Neural crest cell (in vitro differentiated cells): ENCODE measurements around the gene CPN2. TPM values are rescaled to one million over a fixed set of nuclear protein-coding genes. Genes with fewer than 3 reads are reported as not detected.
A peak's percentile ranks its signal among the peaks of the same experiment; 100 is the strongest.

Experiments used
- DNase-seq: peaks from one replicate; pipeline ENCODE4 v3.0.0; 2021; ENCODE audit warnings: low read depth, mixed read lengths, low spot score
- H3K27ac Mint-ChIP-seq: one replicate; pipeline ENCODE4 v1.8.0; 2021; ENCODE audit warnings: mild to moderate bottlenecking, mixed read lengths; ENCODE audit not compliant: unreplicated experiment
- H3K27me3 Mint-ChIP-seq: 2 replicates; pipeline ENCODE4 v1.8.0; 2021; ENCODE audit warnings: low read depth, mild to moderate bottlenecking, mixed read lengths
- H3K36me3 Mint-ChIP-seq: 2 replicates; pipeline ENCODE4 v1.8.0; 2021; ENCODE audit warnings: low read depth, mild to moderate bottlenecking, mixed read lengths
- H3K4me1 Mint-ChIP-seq: 2 replicates; pipeline ENCODE4 v1.8.0; 2021; ENCODE audit warnings: mixed read lengths
- H3K4me3 Mint-ChIP-seq: one replicate; pipeline ENCODE4 v1.8.0; 2021; ENCODE audit warnings: mild to moderate bottlenecking, mixed read lengths
- H3K9me3 Mint-ChIP-seq: 2 replicates; pipeline ENCODE4 v1.8.0; 2021; ENCODE audit warnings: mixed read lengths
- total RNA-seq: library from RNA; stranded (reverse); gene quantifications from 2 replicates; pipeline ENCODE4 v1.2.1, GENCODE V29; 2021
- TF ChIP-seq, protein P1 (sequence below): fragments of 200-600 bp; sonication (generic); conservative IDR thresholded peaks from 2 replicates; pipeline ENCODE4 v1.5.0; 2021; ENCODE audit warnings: antibody characterized with exemption, mild to moderate bottlenecking

CPN2 gene
- total RNA-seq, 1 donor from 2014 or later = not detected

DNA sequence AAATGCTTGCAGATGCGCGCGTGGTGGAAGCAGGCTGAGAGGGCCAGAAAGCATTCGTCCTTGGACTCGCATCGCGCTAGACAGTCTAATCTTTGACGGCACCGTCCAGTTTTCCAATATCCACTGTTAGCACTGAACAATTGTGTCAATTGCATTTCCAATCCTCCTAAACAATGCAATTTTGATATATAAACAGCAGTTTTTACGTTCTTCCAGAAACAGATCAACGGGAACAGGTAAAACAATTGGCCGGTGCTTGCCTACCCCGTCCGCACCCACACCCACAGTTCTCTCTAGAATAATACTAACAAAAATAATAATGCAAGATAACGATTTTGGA, 17.2 kb downstream of the CPN2 start:
- Mint-ChIP-seq H3K36me3 (no peaks in the 10 kb centered on the region), H3K4me1 (peaks cover 23% of the 10 kb centered on the region), H3K27me3 (peaks cover 63% of the 10 kb centered on the region)

DNA sequence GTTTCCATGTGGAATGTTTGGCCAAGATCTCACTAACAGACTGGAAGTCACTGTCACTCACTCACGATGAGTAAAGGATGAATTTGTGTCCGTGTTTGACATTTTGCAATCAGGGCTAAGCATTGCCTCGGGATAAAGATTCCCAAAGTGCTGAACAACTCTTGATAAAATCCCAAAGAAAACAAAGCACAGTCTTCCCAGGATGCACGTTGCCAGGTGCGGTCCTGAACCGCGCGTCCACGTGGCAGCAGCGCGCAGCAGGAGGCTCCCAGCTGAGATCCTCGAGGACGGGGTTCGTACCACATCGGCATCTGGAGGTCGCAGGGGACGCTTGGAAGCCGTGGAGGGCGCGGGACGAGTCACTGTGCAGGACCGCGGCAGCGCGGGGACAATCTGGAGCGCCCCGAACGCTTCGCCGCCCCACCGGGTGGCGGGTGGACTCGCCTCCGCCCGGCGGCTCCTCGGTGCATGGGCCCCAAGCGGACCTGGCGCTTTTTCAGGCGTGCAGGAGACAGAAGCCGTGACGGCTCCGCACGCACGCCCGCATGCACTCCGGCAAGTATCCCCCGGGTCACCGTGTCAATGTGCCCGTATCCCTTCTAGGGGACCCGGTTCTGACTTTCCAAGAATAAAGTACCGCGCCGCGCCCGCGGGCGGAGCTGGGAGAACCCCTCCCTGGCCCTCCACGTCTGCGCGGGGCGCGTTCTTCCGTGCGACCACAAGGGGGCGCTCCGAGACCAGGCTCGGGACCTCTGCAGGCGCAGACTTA, 17.7 kb downstream of the CPN2 start:
- no peaks in the 10 kb centered on the region for H3K36me3 Mint-ChIP-seq
- peaks cover 23% of the 10 kb centered on the region for H3K4me1 Mint-ChIP-seq
- H3K27ac Mint-ChIP-seq = no peak overlapping the region
- peaks cover 61% of the 10 kb centered on the region for H3K27me3 Mint-ChIP-seq
- DNase-seq = peak; percentile 98
- peak overlapping the region; percentile 70 for H3K4me3 Mint-ChIP-seq
- H3K9me3 Mint-ChIP-seq = no peaks in the 10 kb centered on the region
- TF ChIP-seq, protein P1, sequence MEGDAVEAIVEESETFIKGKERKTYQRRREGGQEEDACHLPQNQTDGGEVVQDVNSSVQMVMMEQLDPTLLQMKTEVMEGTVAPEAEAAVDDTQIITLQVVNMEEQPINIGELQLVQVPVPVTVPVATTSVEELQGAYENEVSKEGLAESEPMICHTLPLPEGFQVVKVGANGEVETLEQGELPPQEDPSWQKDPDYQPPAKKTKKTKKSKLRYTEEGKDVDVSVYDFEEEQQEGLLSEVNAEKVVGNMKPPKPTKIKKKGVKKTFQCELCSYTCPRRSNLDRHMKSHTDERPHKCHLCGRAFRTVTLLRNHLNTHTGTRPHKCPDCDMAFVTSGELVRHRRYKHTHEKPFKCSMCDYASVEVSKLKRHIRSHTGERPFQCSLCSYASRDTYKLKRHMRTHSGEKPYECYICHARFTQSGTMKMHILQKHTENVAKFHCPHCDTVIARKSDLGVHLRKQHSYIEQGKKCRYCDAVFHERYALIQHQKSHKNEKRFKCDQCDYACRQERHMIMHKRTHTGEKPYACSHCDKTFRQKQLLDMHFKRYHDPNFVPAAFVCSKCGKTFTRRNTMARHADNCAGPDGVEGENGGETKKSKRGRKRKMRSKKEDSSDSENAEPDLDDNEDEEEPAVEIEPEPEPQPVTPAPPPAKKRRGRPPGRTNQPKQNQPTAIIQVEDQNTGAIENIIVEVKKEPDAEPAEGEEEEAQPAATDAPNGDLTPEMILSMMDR = peak; percentile 100

More for the DNA sequence above, 17.2 kb downstream of the CPN2 start:
- H3K9me3 Mint-ChIP-seq = no peaks in the 10 kb centered on the region
- DNase-seq = no peak
- TF ChIP-seq, protein P1 = no peak
- H3K4me3 Mint-ChIP-seq = no peak overlapping the region
- no peak overlapping the region for H3K27ac Mint-ChIP-seq

DNA sequence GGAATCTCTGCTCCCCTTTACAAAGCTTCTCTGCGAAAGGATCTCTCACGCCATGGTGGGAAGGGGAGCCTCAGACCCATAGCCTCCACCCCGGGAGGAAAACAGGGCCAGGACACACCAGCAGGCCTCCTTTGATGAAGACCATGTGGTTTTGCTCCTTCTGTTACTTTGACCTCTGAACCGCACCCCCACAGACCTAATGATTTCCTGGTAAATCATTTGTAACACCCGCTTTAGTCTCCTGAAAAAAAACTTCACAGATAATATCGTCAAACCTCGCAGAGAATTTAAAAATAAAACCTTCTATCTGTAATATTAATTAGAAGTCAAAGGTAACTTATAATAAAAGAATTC, 18.3 kb downstream of the CPN2 start:
- H3K27me3 Mint-ChIP-seq = peaks cover 60% of the 10 kb centered on the region
- TF ChIP-seq, protein P1 = no peak
- H3K4me1 Mint-ChIP-seq = peaks cover 23% of the 10 kb centered on the region
- peak overlapping the region; percentile 63 for H3K4me3 Mint-ChIP-seq
- H3K9me3 Mint-ChIP-seq = no peaks in the 10 kb centered on the region
- H3K27ac Mint-ChIP-seq = no peak overlapping the region
- DNase-seq = no peak
- H3K36me3 Mint-ChIP-seq = no peaks in the 10 kb centered on the region

DNA sequence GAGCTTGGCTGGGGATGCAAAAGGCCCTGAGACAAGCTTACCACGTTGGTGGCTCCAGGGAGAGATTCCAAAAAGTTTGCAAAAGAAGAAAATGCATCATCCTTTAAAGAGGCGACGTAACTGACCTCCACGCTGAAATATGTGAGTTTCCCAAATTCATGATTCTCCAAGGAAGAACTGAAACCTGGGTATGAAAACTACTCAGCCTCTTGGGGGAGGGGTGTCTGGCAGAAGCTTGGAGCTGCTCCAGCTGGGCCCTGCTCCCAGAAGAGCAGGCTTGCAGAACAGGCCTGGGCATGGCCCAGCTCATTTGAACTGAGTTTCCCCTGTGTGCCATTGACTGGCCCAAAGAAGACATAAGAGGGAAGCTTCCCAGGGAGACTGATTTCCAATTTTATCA, 20.5 kb downstream of the CPN2 start:
- Mint-ChIP-seq H3K4me3 (no peak overlapping the region), H3K27me3 (peaks cover 47% of the 10 kb centered on the region)

DNA sequence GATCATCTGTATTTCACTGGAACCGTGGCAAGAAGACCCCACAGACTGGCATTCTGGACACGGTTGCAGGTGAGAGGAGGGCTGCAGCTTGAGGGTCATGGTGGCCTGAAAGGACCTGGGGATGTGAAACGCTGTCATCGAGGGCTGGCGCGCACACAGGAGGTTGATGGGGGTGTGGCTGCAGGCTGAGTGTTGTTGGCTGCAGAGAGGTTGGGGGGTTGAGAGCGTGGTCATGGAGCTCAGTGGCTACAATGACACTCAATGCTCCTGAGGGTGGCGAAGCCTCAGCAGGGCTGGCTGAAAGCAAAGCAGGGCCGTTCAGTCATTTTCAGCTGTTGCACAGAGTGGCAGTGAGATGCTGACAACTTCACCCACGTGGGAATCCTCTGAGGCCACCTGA, 21.0 kb downstream of the CPN2 start:
- TF ChIP-seq, protein P1 = no peak
- peaks cover 44% of the 10 kb centered on the region for H3K27me3 Mint-ChIP-seq
- no peak overlapping the region for H3K27ac Mint-ChIP-seq
- H3K9me3 Mint-ChIP-seq = no peaks in the 10 kb centered on the region
- H3K36me3 Mint-ChIP-seq = no peaks in the 10 kb centered on the region
- H3K4me3 Mint-ChIP-seq = no peak overlapping the region
- no peak for DNase-seq
- H3K4me1 Mint-ChIP-seq = peaks cover 13% of the 10 kb centered on the region

More for the DNA sequence above, 20.5 kb downstream of the CPN2 start:
- peaks cover 13% of the 10 kb centered on the region for H3K4me1 Mint-ChIP-seq
- H3K27ac Mint-ChIP-seq = no peak overlapping the region
- no peaks in the 10 kb centered on the region for H3K36me3 Mint-ChIP-seq
- no peaks in the 10 kb centered on the region for H3K9me3 Mint-ChIP-seq
- TF ChIP-seq, protein P1 = no peak
- DNase-seq = no peak
